GM19099 (cell line): ENCODE measurements around the gene TNS1.

Experiments used
- POLR2A ChIP-seq: IDR thresholded peaks from 3 replicates; pipeline ENCODE4 v1.6.1; 2011; ENCODE audit warnings: low read depth; ENCODE audit not compliant: insufficient read length; ENCODE audit errors: extremely low read depth

Gene TNS1

GRCh38 chr2:218022131-218022850, 19.5 kb upstream of the TNS1 start:
- no peak for TF ChIP-seq POLR2A

- no peak for TF ChIP-seq POLR2A
Observed at GRCh38 chr2:218021536-218022071, 18.8 kb upstream of the TNS1 start.

- TF ChIP-seq POLR2A: no peak
Observed at GRCh38 chr2:218020966-218021535, 18.3 kb upstream of the TNS1 start.

- no peak for TF ChIP-seq POLR2A
Observed at GRCh38 chr2:218020281-218020680, 17.5 kb upstream of the TNS1 start.

- no peak for TF ChIP-seq POLR2A
Observed at GRCh38 chr2:218019411-218020060, 16.7 kb upstream of the TNS1 start.

GRCh38 chr2:218017211-218018053, 14.6 kb upstream of the TNS1 start:
- TF ChIP-seq POLR2A: no peak

- TF ChIP-seq POLR2A: no peak
Observed at GRCh38 chr2:218016810-218017209, 14.0 kb upstream of the TNS1 start.

GRCh38 chr2:218015586-218016521, 13.1 kb upstream of the TNS1 start:
- TF ChIP-seq POLR2A: no peak

- TF ChIP-seq POLR2A: no peak
Observed at GRCh38 chr2:218014706-218015585, 12.2 kb upstream of the TNS1 start.

- no peak for TF ChIP-seq POLR2A
Observed at GRCh38 chr2:218013289-218013688, 10.5 kb upstream of the TNS1 start.

GRCh38 chr2:218012284-218012683, 9.5 kb upstream of the TNS1 start:
- no peak for TF ChIP-seq POLR2A

- TF ChIP-seq POLR2A: no peak
Observed at GRCh38 chr2:218011653-218012040, 8.9 kb upstream of the TNS1 start.
